ENCODE results near the gene LIMS4.
"Not testable (repeated sequence)": the region's sequence is repeated elsewhere in the genome, so short reads cannot be mapped to it uniquely, and the experiment has no call there.

GRCh38 chr2:110475627-110476359, 3.2 kb upstream of the LIMS4 start:
- TF ChIP-seq CTCF (IDR thresholded peaks at IDR 0.05 in 2 of 3, conservative IDR thresholded peaks at IDR 0.05 in 1 of 3; ENCODE audit: borderline replicate concordance in 1 of 3, insufficient read depth in 1 of 3, low read depth in 2 of 3, low read length in 2 of 3); POLR2A (IDR thresholded peaks at IDR 0.05; ENCODE audit: borderline replicate concordance, extremely low read depth, insufficient read depth, insufficient read length); SP1 (IDR thresholded peaks at IDR 0.05; ENCODE audit: low read depth); SRF (IDR thresholded peaks at IDR 0.05; ENCODE audit: low read depth); EGR1 (IDR thresholded peaks at IDR 0.05; ENCODE audit: low read depth); EZH2phosphoT487 (IDR thresholded peaks at IDR 0.05; ENCODE audit: borderline replicate concordance); ATF3 (IDR thresholded peaks at IDR 0.05); ZBTB33 (IDR thresholded peaks at IDR 0.05; ENCODE audit: extremely low read depth, insufficient replicate concordance, low read length); RAD21 (IDR thresholded peaks at IDR 0.05; ENCODE audit: low read depth); EZH2 (IDR thresholded peaks at IDR 0.05): not testable (repeated sequence)
